OCI-LY7 (cell line): ENCODE measurements around the gene SNN.

ENCODE experiments used
- EZH2phosphoT487 ChIP-seq: fragments of 200-600 bp; sonication (generic); IDR thresholded peaks from 2 replicates; pipeline ENCODE4 v1.6.1; 2018; ENCODE audit warnings: low read depth, borderline replicate concordance, mild to moderate bottlenecking, mixed run types, antibody characterized with exemption, low read length, moderate library complexity, mixed read lengths
- TF ChIP-seq, protein P1 (sequence below): fragments of 200-600 bp; sonication (generic); conservative IDR thresholded peaks from 2 replicates; pipeline ENCODE4 v1.5.1; 2014; ENCODE audit warnings: mild to moderate bottlenecking, antibody characterized with exemption, low read length, moderate library complexity, mixed read lengths

DNA sequence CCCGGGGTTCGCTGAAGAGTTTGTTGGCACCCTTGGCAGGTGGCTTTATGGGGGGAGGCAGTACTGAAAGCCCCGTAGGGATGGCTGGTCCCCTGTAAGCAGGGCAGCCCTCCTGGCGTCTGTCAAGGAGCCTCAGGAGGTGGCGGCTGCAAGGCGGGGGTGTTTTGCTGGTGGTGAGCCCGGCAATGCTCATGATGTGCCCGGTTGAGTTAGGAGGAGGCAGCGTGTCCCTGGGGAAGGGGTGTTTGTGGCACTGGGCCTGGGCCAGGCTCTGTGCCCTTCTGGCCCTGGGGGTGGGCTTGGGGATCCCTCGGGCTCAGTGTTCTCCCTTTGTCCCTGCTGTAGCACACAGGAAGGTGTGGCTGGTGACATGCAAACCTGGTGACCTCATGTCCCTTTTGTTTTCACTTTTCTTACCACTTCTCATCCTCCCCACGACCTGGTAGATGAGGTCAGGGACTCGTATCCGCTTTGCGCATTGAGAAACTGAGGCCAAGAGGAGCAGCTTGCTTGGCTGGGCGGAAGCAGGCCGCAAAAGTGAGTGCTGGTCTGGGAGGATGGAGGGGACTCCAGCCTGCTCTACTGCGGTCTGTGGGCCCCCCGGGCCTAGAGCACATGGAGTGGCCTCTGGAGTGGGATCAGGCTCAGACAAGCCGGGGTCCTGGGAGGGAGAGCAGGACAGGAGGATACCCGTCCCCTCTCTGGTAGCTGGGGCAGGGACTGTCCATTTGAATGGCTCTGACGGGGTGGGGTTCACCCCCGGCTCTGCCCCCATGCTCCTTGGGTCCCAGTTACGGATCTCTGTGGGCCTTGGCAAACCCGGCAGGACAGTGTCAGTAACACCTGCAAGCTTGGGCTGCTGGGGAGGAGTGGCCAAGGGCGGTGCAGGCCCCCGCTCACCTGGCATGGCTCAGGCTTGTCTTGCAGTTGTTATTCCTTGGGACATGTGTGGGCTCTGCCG lies 2.2 kb downstream of the SNN start:
- TF ChIP-seq, protein P1, sequence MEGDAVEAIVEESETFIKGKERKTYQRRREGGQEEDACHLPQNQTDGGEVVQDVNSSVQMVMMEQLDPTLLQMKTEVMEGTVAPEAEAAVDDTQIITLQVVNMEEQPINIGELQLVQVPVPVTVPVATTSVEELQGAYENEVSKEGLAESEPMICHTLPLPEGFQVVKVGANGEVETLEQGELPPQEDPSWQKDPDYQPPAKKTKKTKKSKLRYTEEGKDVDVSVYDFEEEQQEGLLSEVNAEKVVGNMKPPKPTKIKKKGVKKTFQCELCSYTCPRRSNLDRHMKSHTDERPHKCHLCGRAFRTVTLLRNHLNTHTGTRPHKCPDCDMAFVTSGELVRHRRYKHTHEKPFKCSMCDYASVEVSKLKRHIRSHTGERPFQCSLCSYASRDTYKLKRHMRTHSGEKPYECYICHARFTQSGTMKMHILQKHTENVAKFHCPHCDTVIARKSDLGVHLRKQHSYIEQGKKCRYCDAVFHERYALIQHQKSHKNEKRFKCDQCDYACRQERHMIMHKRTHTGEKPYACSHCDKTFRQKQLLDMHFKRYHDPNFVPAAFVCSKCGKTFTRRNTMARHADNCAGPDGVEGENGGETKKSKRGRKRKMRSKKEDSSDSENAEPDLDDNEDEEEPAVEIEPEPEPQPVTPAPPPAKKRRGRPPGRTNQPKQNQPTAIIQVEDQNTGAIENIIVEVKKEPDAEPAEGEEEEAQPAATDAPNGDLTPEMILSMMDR, result no peak
- TF ChIP-seq EZH2phosphoT487, result no peak
